HL-60 (cell line): ENCODE results near the gene PRKAG1.
"Not testable (repeated sequence)": the region's sequence is repeated elsewhere in the genome, so short reads cannot be mapped to it uniquely, and the experiment has no call there.

Experiments used
- DNase-seq, 2 experiments: peaks; one replicate each; pipeline ENCODE4 v3.0.0-alpha.2; 2010 to 2020; ENCODE audit warnings: low read depth in 1 of 2, low spot score in 1 of 2
- H3K27ac ChIP-seq: fragments of 250-450 bp; sonication (Bioruptor Pico); replicated peaks from 2 replicates; pipeline ENCODE4 v1.5.1; 2020; ENCODE audit warnings: mild to moderate bottlenecking, moderate library complexity
- H3K27me3 ChIP-seq: fragments of 250-450 bp; sonication (Bioruptor Pico); 2 replicates; pipeline ENCODE4 v1.5.1; 2021; ENCODE audit warnings: mild to moderate bottlenecking, moderate library complexity; ENCODE audit not compliant: insufficient read depth, poor library complexity, severe bottlenecking
- H3K4me3 ChIP-seq: replicated peaks from 2 replicates; pipeline ENCODE4 v1.5.1; 2011; ENCODE audit warnings: mild to moderate bottlenecking, control low read depth, low read length; ENCODE audit not compliant: insufficient read depth
- CTCF ChIP-seq: IDR thresholded peaks from one replicate; pipeline ENCODE4 v1.5.1; 2011; ENCODE audit warnings: low read length, control low read depth, inconsistent platforms; ENCODE audit not compliant: insufficient read depth
- GABPA ChIP-seq: IDR thresholded peaks from 2 replicates; pipeline ENCODE4 v1.6.1; 2012; ENCODE audit warnings: low read depth
- POLR2AphosphoS5 ChIP-seq: IDR thresholded peaks from 2 replicates; pipeline ENCODE4 v1.6.1; 2012; ENCODE audit warnings: low read depth
- REST ChIP-seq: IDR thresholded peaks from 2 replicates; pipeline ENCODE4 v1.6.1; 2012; ENCODE audit warnings: low read depth; ENCODE audit not compliant: insufficient replicate concordance
- SPI1 ChIP-seq: IDR thresholded peaks from 2 replicates; pipeline ENCODE4 v1.6.1; 2012; ENCODE audit warnings: low read depth, mild to moderate bottlenecking, borderline replicate concordance
- long read RNA-seq: library from polyadenylated mRNA; unstranded; transcript quantifications from one replicate; pipeline ENCODE4 v2.0.0, GENCODE V29; 2020

Gene PRKAG1
- long read RNA-seq, transcript PRKAG1-206 (12 exons, 1,699 nt) = major isoform, 232 of 374 reads
- long read RNA-seq, transcript PRKAG1-202 (12 exons, 1,679 nt) = minor isoform, 21 of 374 reads
- long read RNA-seq, transcript PRKAG1-205 (11 exons, 1,531 nt) = minor isoform, 56 of 374 reads
- long read RNA-seq, partial matches to known transcripts = 26 of 374 reads
- long read RNA-seq, other reads (novel, unspliced or antisense) = 39 of 374 reads

- Histone ChIP-seq H3K27ac (peak within 1 kb of the TSS; percentile 94), H3K27me3 (no peaks in the 10 kb centered on the region), H3K4me3 (peak within 1 kb of the TSS; percentile 70)
- peak; percentile 97 to 98 for DNase-seq
- TF ChIP-seq POLR2AphosphoS5 (peak; percentile 96), SPI1 (peak; percentile 66; the same call in 1 of the 2 replicates), CTCF (no peak), GABPA (peak; percentile 94)
Measured at GRCh38 chr12:49018261-49019119, at the start of gene PRKAG1. Gene PRKAG1 (minus strand): TSS chr12:49018776. CDS start chr12:49018740, 36 bp downstream.

GRCh38 chr12:49066120-49066519, 47.5 kb upstream of the PRKAG1 start:
- DNase-seq = no peak
- no peak for TF ChIP-seq CTCF
- TF ChIP-seq GABPA = no peak
- no peak for TF ChIP-seq REST
- no peak for TF ChIP-seq SPI1
- TF ChIP-seq POLR2AphosphoS5 = no peak
- Histone ChIP-seq H3K27ac (no peak overlapping the region), H3K27me3 (no peaks in the 10 kb centered on the region), H3K4me3 (no peak overlapping the region)

- DNase-seq = no peak
- H3K27me3 ChIP-seq = no peaks in the 10 kb centered on the region
- no peak overlapping the region for H3K4me3 ChIP-seq
Measured at GRCh38 chr12:49064767-49065152, 46.2 kb upstream of the PRKAG1 start.

GRCh38 chr12:49061916-49062315, 43.3 kb upstream of the PRKAG1 start:
- DNase-seq, H3K27me3 ChIP-seq, H3K4me3 ChIP-seq, H3K27ac ChIP-seq: not testable (repeated sequence)

More at GRCh38 chr12:49064767-49065152, 46.2 kb upstream of the PRKAG1 start:
- TF ChIP-seq POLR2AphosphoS5 (no peak), REST (no peak), SPI1 (no peak), CTCF (no peak), GABPA (no peak)
- H3K27ac ChIP-seq = no peak overlapping the region
